H1 (cell line): Measurements from ENCODE around the gene MAGI2. TPM values are rescaled to one million over a fixed set of nuclear protein-coding genes. Genes with fewer than 3 reads are reported as not detected.

Experiments
- CTCF ChIA-PET: fragments of 300-600 bp; sonication (Branson Sonifier 250); formaldehyde crosslinking; loops from one replicate; lab custom pipeline; 2021; ENCODE audit not compliant: partially characterized antibody; lab: Charles Lee
- POLR2A ChIA-PET: fragments of 300-600 bp; sonication (Branson Sonifier 250); formaldehyde crosslinking; loops from one replicate; lab custom pipeline; 2021; ENCODE audit warnings: inconsistent platforms; ENCODE audit not compliant: partially characterized antibody; lab: Charles Lee
- DNase-seq, 2 experiments: peaks; one replicate each; pipeline versions ENCODE4 v3.0.0 to v3.0.0-alpha.2; 2010 to 2022; ENCODE audit warnings: low spot score in 2 of 2, low read depth in 1 of 2, mixed read lengths in 1 of 2
- FAIRE-seq: peaks from 2 replicates; lab custom pipeline; 2011; peaks lifted over from hg19 to GRCh38; lab: Jason Lieb, UNC
- H2AFZ ChIP-seq: 2 replicates; pipeline ENCODE4 v1.8.1; 2012; ENCODE audit warnings: low read length, inconsistent platforms
- H2AK5ac ChIP-seq: 2 replicates; pipeline ENCODE4 v1.6.1; 2013; ENCODE audit warnings: low read depth, low read length
- H2BK120ac ChIP-seq: replicated peaks from 2 replicates; pipeline ENCODE3; 2013; ENCODE audit warnings: low read depth, low read length, inconsistent platforms
- H2BK12ac ChIP-seq: 2 replicates; pipeline ENCODE4 v1.6.1; 2013; ENCODE audit warnings: low read depth, low read length
- H2BK15ac ChIP-seq: 2 replicates; pipeline ENCODE4 v1.6.1; 2013; ENCODE audit warnings: low read length
- H2BK20ac ChIP-seq: 2 replicates; pipeline ENCODE4 v1.6.1; 2013; ENCODE audit warnings: low read length
- H2BK5ac ChIP-seq: 2 replicates; pipeline ENCODE4 v1.6.1; 2013; ENCODE audit warnings: low read depth, low read length
- H3K14ac ChIP-seq: 2 replicates; pipeline ENCODE4 v1.6.1; 2013; ENCODE audit warnings: inconsistent platforms; ENCODE audit not compliant: insufficient read length
- H3K18ac ChIP-seq: 2 replicates; pipeline ENCODE4 v1.6.1; 2013; ENCODE audit warnings: low read length; ENCODE audit errors: extremely low read depth
- H3K23ac ChIP-seq: 2 replicates; pipeline ENCODE4 v1.6.1; 2013; ENCODE audit warnings: inconsistent platforms; ENCODE audit not compliant: insufficient read length
- H3K23me2 ChIP-seq: 2 replicates; pipeline ENCODE4 v1.6.1; 2013; ENCODE audit warnings: low read depth, low read length
- H3K27ac ChIP-seq: 2 replicates; pipeline ENCODE4 v1.6.1; 2011; ENCODE audit warnings: low read depth, low read length, inconsistent platforms
- H3K27me3 ChIP-seq, 4 experiments: replicated peaks in 1 of 4; 1 replicate in 1 of 4; 2 replicates in 3 of 4; pipeline versions ENCODE4 v1.6.1 to v1.8.1; 2011 to 2013; ENCODE audit warnings: low read length in 3 of 4, mild to moderate bottlenecking in 3 of 4, inconsistent platforms in 2 of 4, mixed read lengths in 2 of 4, moderate library complexity in 1 of 4; ENCODE audit not compliant: control insufficient read depth in 3 of 4, insufficient read depth in 3 of 4; ENCODE audit errors: extremely low read depth in 1 of 4
- H3K36me3 ChIP-seq, 4 experiments: 2 replicates each; pipeline versions ENCODE4 v1.6.1 to v1.8.1; 2011 to 2013; ENCODE audit warnings: mild to moderate bottlenecking in 4 of 4, low read length in 3 of 4, moderate library complexity in 2 of 4, control low read depth in 1 of 4, inconsistent platforms in 1 of 4; ENCODE audit not compliant: insufficient read depth in 4 of 4, control insufficient read depth in 2 of 4
- H3K4ac ChIP-seq: replicated peaks from 2 replicates; pipeline ENCODE3; 2013; ENCODE audit warnings: low read length, low read depth, mixed read lengths, inconsistent platforms; ENCODE audit not compliant: insufficient read length
- H3K4me1 ChIP-seq, 4 experiments: replicated peaks in 1 of 4; 1 replicate in 1 of 4; 2 replicates in 3 of 4; pipeline versions ENCODE4 v1.6.1 to v1.8.1; 2011 to 2013; ENCODE audit warnings: low read length in 3 of 4, inconsistent platforms in 2 of 4, mixed read lengths in 1 of 4; ENCODE audit not compliant: insufficient read depth in 4 of 4, control insufficient read depth in 3 of 4
- H3K4me2 ChIP-seq, 2 experiments: 2 replicates each; pipeline versions ENCODE4 v1.6.1 to v1.8.1; 2011 to 2013; ENCODE audit warnings: low read depth in 2 of 2, low read length in 2 of 2, control low read depth in 1 of 2, inconsistent platforms in 1 of 2, mild to moderate bottlenecking in 1 of 2; ENCODE audit not compliant: insufficient read depth in 1 of 2
- H3K4me3 ChIP-seq, 4 experiments: fragments of 200-600, 300-600 bp in 1 of 4; sonication (generic), shearing (Covaris generic), sonication (Bioruptor Twin) in 1 of 4; 2 replicates each; pipeline versions ENCODE4 v1.5.1 to v1.8.1; 2011 to 2016; ENCODE audit warnings: low read length in 4 of 4, low read depth in 3 of 4, control low read depth in 2 of 4, inconsistent platforms in 2 of 4, mild to moderate bottlenecking in 2 of 4, mixed read lengths in 1 of 4, moderate library complexity in 1 of 4; ENCODE audit not compliant: insufficient read depth in 2 of 4; ENCODE audit errors: extremely low read depth in 1 of 4
- H3K56ac ChIP-seq: replicated peaks from 2 replicates; pipeline ENCODE3; 2013; ENCODE audit warnings: low read depth, mild to moderate bottlenecking, mixed read lengths, low read length, inconsistent platforms; ENCODE audit not compliant: insufficient read length
- H3K79me1 ChIP-seq: 2 replicates; pipeline ENCODE4 v1.6.1; 2013; ENCODE audit warnings: low read depth, low read length, control low read depth
- H3K79me2 ChIP-seq, 2 experiments: 2 replicates each; pipeline versions ENCODE4 v1.6.1 to v1.8.1; 2012 to 2013; ENCODE audit warnings: low read length in 2 of 2, mild to moderate bottlenecking in 2 of 2, inconsistent platforms in 1 of 2; ENCODE audit not compliant: insufficient read depth in 2 of 2, control insufficient read depth in 1 of 2
- H3K9ac ChIP-seq, 4 experiments: replicated peaks in 1 of 4; 1 replicate in 1 of 4; 2 replicates in 3 of 4; pipeline versions ENCODE4 v1.6.1 to v1.8.1; 2011 to 2013; ENCODE audit warnings: low read depth in 3 of 4, low read length in 3 of 4, control low read depth in 2 of 4, mild to moderate bottlenecking in 2 of 4, moderate library complexity in 2 of 4, inconsistent platforms in 1 of 4; ENCODE audit errors: extremely low read depth in 1 of 4
- H3K9me3 ChIP-seq, 2 experiments: 2 replicates each; pipeline versions ENCODE4 v1.6.1 to v1.8.1; 2012 to 2013; ENCODE audit warnings: mild to moderate bottlenecking in 2 of 2, moderate library complexity in 2 of 2, control low read depth in 1 of 2, inconsistent platforms in 1 of 2, low read depth in 1 of 2, low read length in 1 of 2, mixed read lengths in 1 of 2; ENCODE audit not compliant: insufficient read depth in 2 of 2
- H4K20me1 ChIP-seq, 2 experiments: replicated peaks in 1 of 2; 2 replicates each; pipeline versions ENCODE3 to v1.8.1; 2011 to 2013; ENCODE audit warnings: inconsistent platforms in 2 of 2, low read length in 2 of 2, mild to moderate bottlenecking in 1 of 2; ENCODE audit not compliant: insufficient read depth in 2 of 2, control insufficient read depth in 1 of 2
- H4K5ac ChIP-seq: 2 replicates; pipeline ENCODE4 v1.6.1; 2013; ENCODE audit warnings: low read length, low read depth, mixed read lengths, inconsistent platforms; ENCODE audit not compliant: insufficient read length
- H4K8ac ChIP-seq: 2 replicates; pipeline ENCODE4 v1.8.0; 2013; ENCODE audit warnings: mild to moderate bottlenecking, moderate library complexity, low read length, inconsistent platforms; ENCODE audit not compliant: insufficient read depth; ENCODE audit errors: extremely low read depth
- H4K91ac ChIP-seq: replicated peaks from 2 replicates; pipeline ENCODE3; 2013; ENCODE audit warnings: low read length, mixed read lengths, inconsistent platforms; ENCODE audit not compliant: insufficient read length
- ATF2 ChIP-seq: IDR thresholded peaks from 2 replicates; pipeline ENCODE4 v1.6.1; 2012; ENCODE audit warnings: low read length, inconsistent platforms
- BCL11A ChIP-seq, 2 experiments: IDR thresholded peaks; one replicate each; pipeline ENCODE4 v1.6.1; 2011; ENCODE audit warnings: low read depth in 2 of 2, low read length in 2 of 2, mild to moderate bottlenecking in 2 of 2
- CREB1 ChIP-seq: IDR thresholded peaks from 2 replicates; pipeline ENCODE4 v1.6.1; 2012; ENCODE audit warnings: inconsistent platforms
- EP300 ChIP-seq, 2 experiments: IDR thresholded peaks; 1 replicate in 1 of 2; 2 replicates in 1 of 2; pipeline ENCODE4 v1.6.1; 2011 to 2012; ENCODE audit warnings: low read depth in 2 of 2, low read length in 2 of 2, mild to moderate bottlenecking in 2 of 2, borderline replicate concordance in 1 of 2, inconsistent platforms in 1 of 2, moderate library complexity in 1 of 2
- FOSL1 ChIP-seq: IDR thresholded peaks from 2 replicates; pipeline ENCODE4 v1.6.1; 2011; ENCODE audit warnings: mild to moderate bottlenecking, low read depth, low read length, moderate library complexity; ENCODE audit not compliant: insufficient read depth
- HDAC2 ChIP-seq, 2 experiments: fragments of 300-600 bp in 1 of 2; sonication (generic) in 1 of 2; IDR thresholded peaks; 2 replicates each; pipeline ENCODE4 v1.6.1; 2011 to 2012; ENCODE audit warnings: low read depth in 2 of 2, low read length in 2 of 2, mild to moderate bottlenecking in 2 of 2, moderate library complexity in 2 of 2, borderline replicate concordance in 1 of 2, inconsistent platforms in 1 of 2
- HDAC6 ChIP-seq: IDR thresholded peaks from one replicate; pipeline ENCODE4 v1.7.1; 2012; ENCODE audit warnings: low read depth, mild to moderate bottlenecking, inconsistent platforms, low read length, moderate library complexity
- NANOG ChIP-seq: IDR thresholded peaks from 2 replicates; pipeline ENCODE4 v1.6.1; 2011; ENCODE audit warnings: low read length, low read depth, mild to moderate bottlenecking, inconsistent platforms; ENCODE audit not compliant: insufficient read depth, poor library complexity, severe bottlenecking
- NRF1 ChIP-seq: IDR thresholded peaks from 2 replicates; pipeline ENCODE4 v1.6.1; 2011; ENCODE audit warnings: mild to moderate bottlenecking, low read depth, low read length, improper control_type of control experiment
- SP1 ChIP-seq: IDR thresholded peaks from 2 replicates; pipeline ENCODE4 v1.6.1; 2011; ENCODE audit warnings: low read depth, low read length
- WGBS, 2 experiments: shearing (Covaris generic) in 1 of 2; methylation state at CpG; one replicate each; pipeline versions ENCODE4 v1.1.6 to v1.1.7; 2013 to 2015; ENCODE audit warnings: low lambda C conversion rate in 2 of 2, mixed read lengths in 2 of 2, inconsistent platforms in 1 of 2, low coverage in 1 of 2, missing lambda C conversion rate in 1 of 2; ENCODE audit not compliant: insufficient replicate concordance in 2 of 2, insufficient coverage in 1 of 2, insufficient read length in 1 of 2; ENCODE audit errors: extremely low coverage in 1 of 2, missing lambda C conversion rate in 1 of 2; 5-methylcytosine and 5-hydroxymethylcytosine counted together
- polyA plus RNA-seq, 7 experiments: library from polyadenylated mRNA; depleted of rRNA in 3 of 7; stranded (reverse) in 5 of 7; unstranded in 2 of 7; fragments of >200 nt in 5 of 7; fragments of 200-250 nt in 2 of 7; gene quantifications; 1 replicate in 5 of 7; 2 replicates in 1 of 7; 4 replicates in 1 of 7; pipeline versions ENCODE4 v1.2.1 to v1.2.3, GENCODE V29; 2011 to 2013; ENCODE audit warnings: missing spikeins in 2 of 7, mixed read lengths in 2 of 7
- total RNA-seq: library from RNA; stranded (reverse); fragmentation: NEBNext Ultra II Directional; extraction: Animal tissue kit (Norgen Biotek cat#: 25700); gene quantifications from 2 replicates; pipeline ENCODE4 v1.2.1, GENCODE V29; 2021

The MAGI2 gene
- total and polyA plus RNA-seq, 2 of the 8 experiments (the other 6 are each of a cell fraction or from before 2014, with no cell fraction given): 6.0 to 27.3 TPM

DNA sequence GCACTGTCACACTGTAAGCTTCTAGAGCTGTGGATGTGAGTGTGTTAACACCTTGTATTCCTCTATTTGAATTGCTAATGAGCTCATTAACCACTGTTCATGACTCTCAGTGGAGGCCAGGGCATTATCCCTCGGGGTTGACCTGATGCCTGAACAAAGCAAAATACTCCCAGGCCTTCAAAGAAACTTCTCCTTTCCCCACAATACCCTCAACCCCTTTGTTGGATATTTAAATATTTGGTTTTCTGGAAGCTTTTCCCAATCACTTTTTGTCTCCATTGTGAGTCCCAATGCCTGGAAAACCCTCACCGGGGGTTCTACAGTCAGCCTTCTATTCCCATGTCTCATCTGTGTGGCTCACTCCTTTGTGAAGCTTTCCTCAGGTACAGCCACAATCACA lies 874.8 kb downstream of the MAGI2 start:
- H2AK5ac ChIP-seq: no peak overlapping the region; the same call in 1 of the 2 replicates
- CTCF ChIA-PET: interaction anchor here (0.6 to 1.3 kb wide), 4 partner anchors 11 to 200 kb away, joined by 3 to 4 read pairs (median 3); no protein-coding TSS in a partner anchor
- no peaks in the 10 kb centered on the region for H3K36me3 ChIP-seq
- H3K18ac ChIP-seq: no peak overlapping the region
- no peak overlapping the region for H3K14ac ChIP-seq
- peaks cover 2 to 16% (median 8%) of the 10 kb centered on the region in 4 experiments; a peak in 4 of 7 replicates for H3K4me1 ChIP-seq
- H2BK5ac ChIP-seq: peak overlapping the region; percentile 98; the same call in 1 of the 2 replicates
- no peak overlapping the region for H3K56ac ChIP-seq
- peak overlapping the region; percentile 85; the same call in 1 of the 2 replicates for H2BK12ac ChIP-seq
- peak; percentile 91 for FAIRE-seq
- peak overlapping the region; percentile 75 for H4K91ac ChIP-seq
- H2BK15ac ChIP-seq: no peak overlapping the region
- H3K9me3 ChIP-seq: no peaks in the 10 kb centered on the region
- POLR2A ChIA-PET: interaction anchor here (1.5 to 3.3 kb wide), 2 partner anchors 12 to 15 kb away, joined by 4 to 16 read pairs; no protein-coding TSS in a partner anchor
- H3K4me3 ChIP-seq: no peak overlapping the region
- peaks cover 0 to 4% of the 10 kb centered on the region in 2 experiments; a peak in 1 of 4 replicates for H3K79me2 ChIP-seq
- no peak overlapping the region for H4K5ac ChIP-seq
- peak in 1 of 2 experiments; percentile 63 for DNase-seq
- H3K4ac ChIP-seq: no peak overlapping the region
- H4K8ac ChIP-seq: no peak overlapping the region
- H3K23me2 ChIP-seq: peaks cover 2% of the 10 kb centered on the region; the same call in 1 of the 2 replicates
- H2BK120ac ChIP-seq: no peak overlapping the region
- no peak overlapping the region for H3K9ac ChIP-seq
- 12% methylated on average over 2 of the region's 2 CpGs; no CpG with 5 or more reads in 1 of the 2 experiments for WGBS, 2 experiments
- no peak overlapping the region for H2AFZ ChIP-seq
- no peak overlapping the region for H3K23ac ChIP-seq
- no peaks in the 10 kb centered on the region for H4K20me1 ChIP-seq
- 0 out of 2 replicates have a peak overlapping the region, but pooled peaks have one; percentile 35 for H2BK20ac ChIP-seq
- no peaks in the 10 kb centered on the region for H3K27me3 ChIP-seq
- H3K4me2 ChIP-seq: peak overlapping the region; percentile 8 to 20; a peak in 3 of 4 replicates
- H3K79me1 ChIP-seq: no peaks in the 10 kb centered on the region
- peak overlapping the region; percentile 44; the same call in 1 of the 2 replicates for H3K27ac ChIP-seq
- TF ChIP-seq HDAC6 (no peak), ATF2 (peak; percentile 31; the same call in 1 of the 2 replicates), NRF1 (0 out of 2 replicates have a peak, but pooled peaks have one; percentile 1), BCL11A (IDR thresholded peaks at IDR 0.05; ENCODE audit: low read depth in 2 of 2, low read length in 2 of 2) (peak in 1 of 2 experiments; percentile 3), EP300 (IDR thresholded peaks at IDR 0.05; ENCODE audit: borderline replicate concordance in 1 of 2, low read depth in 2 of 2, low read length in 2 of 2) (0 out of 3 replicates have a peak, but pooled peaks of 1 of the 2 experiments have one; percentile 16), NANOG (peak; percentile 60), CREB1 (no peak), FOSL1 (no peak), SP1 (0 out of 2 replicates have a peak, but pooled peaks have one; percentile 20), HDAC2 (IDR thresholded peaks at IDR 0.05; ENCODE audit: borderline replicate concordance in 1 of 2, low read depth in 2 of 2, low read length in 2 of 2) (peak in 1 of 2 experiments; percentile 28; a peak in 1 of 4 replicates)
